HepG2 (cell line): ENCODE data around the gene WWC2. TPM values are rescaled to one million over a fixed set of nuclear protein-coding genes. Genes with fewer than 3 reads are reported as not detected.

ENCODE experiments used
- BCL6 ChIP-seq: IDR thresholded peaks from 2 replicates; pipeline ENCODE4 v1.6.1; 2016; ENCODE audit warnings: missing genetic modification reagents, missing compliant biosample characterization
- CREM ChIP-seq, 2 experiments: sonication (generic) in 1 of 2; formaldehyde crosslinking in 1 of 2; IDR thresholded peaks; 2 replicates each; pipeline versions ENCODE4 v1.4.0 to v1.6.1; 2016 to 2020; ENCODE audit warnings: antibody characterized with exemption in 1 of 2, mild to moderate bottlenecking in 1 of 2, missing genetic modification reagents in 1 of 2
- EZH2 ChIP-seq: conservative IDR thresholded peaks from 2 replicates; pipeline ENCODE4 v1.6.1; 2012; ENCODE audit warnings: mild to moderate bottlenecking, low read depth, low read length, moderate library complexity
- FOXO1 ChIP-seq: sonication (generic); formaldehyde crosslinking; IDR thresholded peaks from 2 replicates; pipeline ENCODE4 v1.4.0; 2020; ENCODE audit warnings: missing genetic modification reagents
- HNRNPK ChIP-seq: fragments of 200-400 bp; formaldehyde crosslinking; IDR thresholded peaks from 2 replicates; pipeline ENCODE4 v1.6.1; 2018; ENCODE audit warnings: low read length, low read depth, moderate library complexity, mild to moderate bottlenecking; ENCODE audit not compliant: poor library complexity, severe bottlenecking
- KAT7 ChIP-seq: IDR thresholded peaks from 2 replicates; pipeline ENCODE4 v1.6.1; 2018; ENCODE audit warnings: borderline replicate concordance, missing compliant biosample characterization
- KDM5B ChIP-seq: sonication (generic); formaldehyde crosslinking; IDR thresholded peaks from 2 replicates; pipeline ENCODE4 v1.4.0; 2020; ENCODE audit warnings: missing genetic modification reagents, mild to moderate bottlenecking, borderline replicate concordance
- KMT2A ChIP-seq: sonication (generic); formaldehyde crosslinking; IDR thresholded peaks from 2 replicates; pipeline ENCODE4 v1.4.0; 2020; ENCODE audit warnings: missing genetic modification reagents
- MXI1 ChIP-seq: IDR thresholded peaks from 3 replicates; pipeline ENCODE4 v1.6.1; 2012; ENCODE audit warnings: low read depth, low read length, inconsistent platforms, borderline replicate concordance
- MZF1 ChIP-seq: sonication (generic); formaldehyde crosslinking; IDR thresholded peaks from 2 replicates; pipeline ENCODE4 v1.8.1; 2023; ENCODE audit warnings: mild to moderate bottlenecking, missing genetic modification reagents, borderline replicate concordance
- NBN ChIP-seq: fragments of 450-650 bp; conservative IDR thresholded peaks from 2 replicates; pipeline ENCODE4 v1.6.1; 2017
- NFE2L1 ChIP-seq: sonication (generic); formaldehyde crosslinking; IDR thresholded peaks from 2 replicates; pipeline ENCODE4 v1.4.0; 2020; ENCODE audit warnings: missing genetic modification reagents, mild to moderate bottlenecking, borderline replicate concordance
- NR3C1 ChIP-seq: sonication (generic); formaldehyde crosslinking; IDR thresholded peaks from 2 replicates; pipeline ENCODE4 v1.4.0; 2020; ENCODE audit warnings: missing genetic modification reagents
- ZNF180 ChIP-seq: sonication (generic); formaldehyde crosslinking; IDR thresholded peaks from 2 replicates; pipeline ENCODE4 v1.4.0; 2020; ENCODE audit warnings: low read depth, missing genetic modification reagents, borderline replicate concordance
- ZNF510 ChIP-seq: sonication (generic); formaldehyde crosslinking; IDR thresholded peaks from 2 replicates; pipeline ENCODE4 v1.4.0; 2020; ENCODE audit warnings: low read depth, mild to moderate bottlenecking, missing genetic modification reagents
- ZNF530 ChIP-seq: sonication (generic); formaldehyde crosslinking; IDR thresholded peaks from 2 replicates; pipeline ENCODE4 v1.5.0; 2020; ENCODE audit warnings: low read depth, mild to moderate bottlenecking, missing genetic modification reagents
- ZNF547 ChIP-seq: sonication (generic); formaldehyde crosslinking; IDR thresholded peaks from 2 replicates; pipeline ENCODE4 v1.5.1; 2020; ENCODE audit warnings: mild to moderate bottlenecking, missing genetic modification reagents
- ZNF616 ChIP-seq: sonication (generic); formaldehyde crosslinking; IDR thresholded peaks from 2 replicates; pipeline ENCODE4 v1.5.0; 2020; ENCODE audit warnings: low read depth, mild to moderate bottlenecking, missing genetic modification reagents
- ZNF776 ChIP-seq: sonication (generic); formaldehyde crosslinking; IDR thresholded peaks from 2 replicates; pipeline ENCODE4 v1.4.0; 2020; ENCODE audit warnings: mild to moderate bottlenecking, missing genetic modification reagents
- ZNF781 ChIP-seq: sonication (generic); formaldehyde crosslinking; IDR thresholded peaks from 2 replicates; pipeline ENCODE4 v1.5.1; 2020; ENCODE audit warnings: borderline replicate concordance, mild to moderate bottlenecking, missing genetic modification reagents; ENCODE audit errors: not compliant biosample characterization
- ZSCAN29 ChIP-seq: sonication (generic); formaldehyde crosslinking; conservative IDR thresholded peaks from 2 replicates; pipeline ENCODE4 v1.4.0; 2020; ENCODE audit warnings: mild to moderate bottlenecking, missing genetic modification reagents
- polyA plus RNA-seq, 8 experiments: library from polyadenylated mRNA; depleted of rRNA in 3 of 8; stranded (reverse) in 7 of 8; unstranded in 1 of 8; fragments of >200 nt; fragmentation: Illumina TruSeq in 4 of 8; extraction: Trizol in 4 of 8; gene quantifications; 2 replicates each; pipeline versions ENCODE4 v1.2.1 to v1.2.3, GENCODE V29; 2011 to 2016; ENCODE audit warnings: low read depth in 4 of 8, missing spikeins in 1 of 8, mixed read lengths in 1 of 8; ENCODE audit not compliant: insufficient read depth in 1 of 8
- total RNA-seq, 5 experiments: library from RNA; depleted of rRNA; stranded (reverse); fragments of >200 nt; fragmentation: Illumina TruSeq; extraction: Trizol; gene quantifications; 2 replicates each; pipeline ENCODE4 v1.2.3, GENCODE V29; 2016; ENCODE audit warnings: low read depth in 1 of 5
- TF ChIP-seq, protein P1 (sequence below): sonication (generic); formaldehyde crosslinking; IDR thresholded peaks from 2 replicates; pipeline ENCODE4 v1.8.0; 2022; ENCODE audit warnings: mild to moderate bottlenecking, missing genetic modification reagents, borderline replicate concordance
- TF ChIP-seq, protein P2 (sequence below): IDR thresholded peaks from 2 replicates; pipeline ENCODE4 v1.6.1; 2012; ENCODE audit warnings: low read depth, low read length, improper control_type of control experiment
- TF ChIP-seq, protein P3 (sequence below): sonication (generic); formaldehyde crosslinking; IDR thresholded peaks from 2 replicates; pipeline ENCODE4 v1.5.1; 2020; ENCODE audit warnings: mild to moderate bottlenecking, missing genetic modification reagents, moderate library complexity

Gene WWC2
- total and polyA plus RNA-seq, 2 of the 13 experiments (the other 11 are each of a cell fraction or from before 2014, with no cell fraction given), result 40.0 to 50.1 TPM

DNA sequence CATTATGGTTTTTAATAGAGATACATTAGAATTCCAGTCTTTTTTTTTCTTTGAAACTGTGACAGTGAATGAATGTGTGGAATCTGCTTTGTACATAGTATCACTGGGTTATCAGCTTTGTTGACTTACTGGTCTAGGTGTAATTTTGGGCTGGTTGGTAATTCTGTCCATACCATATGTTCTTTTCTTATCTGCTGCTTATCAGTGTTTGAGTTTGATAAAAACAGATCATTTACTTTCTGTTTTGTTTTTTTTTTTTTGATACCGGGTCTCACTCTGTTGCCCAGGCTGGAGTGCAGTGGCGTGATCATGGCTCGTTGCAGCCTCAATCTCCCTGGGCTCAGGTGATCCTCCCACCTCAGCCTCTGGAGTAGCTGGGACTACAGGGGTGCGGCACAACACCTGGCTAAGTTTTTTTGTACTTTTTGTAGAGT lies 12.4 kb downstream of the WWC2 start (continued):
- no peak for TF ChIP-seq ZNF781 (CRISPR knock-in tag)
- TF ChIP-seq EZH2, result no peak
- TF ChIP-seq MXI1, result no peak
- TF ChIP-seq KMT2A (CRISPR knock-in tag), result peak; percentile 52; the same call in 1 of the 2 replicates
- TF ChIP-seq NBN, result no peak
- peak; percentile 44; the same call in 1 of the 2 replicates for TF ChIP-seq FOXO1
- no peak for TF ChIP-seq ZNF547 (CRISPR knock-in tag)
- TF ChIP-seq NFE2L1 (CRISPR knock-in tag), result no peak
- no peak for TF ChIP-seq NR3C1 (CRISPR knock-in tag)
- TF ChIP-seq ZNF616 (CRISPR knock-in tag), result no peak
- TF ChIP-seq, protein P1, sequence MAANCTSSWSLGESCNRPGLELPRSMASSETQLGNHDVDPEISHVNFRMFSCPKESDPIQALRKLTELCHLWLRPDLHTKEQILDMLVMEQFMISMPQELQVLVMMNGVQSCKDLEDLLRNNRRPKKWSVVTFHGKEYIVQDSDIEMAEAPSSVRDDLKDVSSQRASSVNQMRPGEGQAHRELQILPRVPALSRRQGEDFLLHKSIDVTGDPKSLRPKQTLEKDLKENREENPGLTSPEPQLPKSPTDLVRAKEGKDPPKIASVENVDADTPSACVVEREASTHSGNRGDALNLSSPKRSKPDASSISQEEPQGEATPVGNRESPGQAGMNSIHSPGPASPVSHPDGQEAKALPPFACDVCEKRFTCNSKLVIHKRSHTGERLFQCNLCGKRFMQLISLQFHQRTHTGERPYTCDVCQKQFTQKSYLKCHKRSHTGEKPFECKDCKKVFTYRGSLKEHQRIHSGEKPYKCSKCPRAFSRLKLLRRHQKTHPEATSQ (CRISPR knock-in tag), result no peak
- peak; percentile 70; the same call in 1 of the 2 replicates for TF ChIP-seq CREM (IDR thresholded peaks at IDR 0.05)
- no peak for TF ChIP-seq CREM (CRISPR knock-in tag; IDR thresholded peaks at IDR 0.05)
- TF ChIP-seq ZNF510, result no peak
- TF ChIP-seq KDM5B, result no peak
- TF ChIP-seq, protein P2, sequence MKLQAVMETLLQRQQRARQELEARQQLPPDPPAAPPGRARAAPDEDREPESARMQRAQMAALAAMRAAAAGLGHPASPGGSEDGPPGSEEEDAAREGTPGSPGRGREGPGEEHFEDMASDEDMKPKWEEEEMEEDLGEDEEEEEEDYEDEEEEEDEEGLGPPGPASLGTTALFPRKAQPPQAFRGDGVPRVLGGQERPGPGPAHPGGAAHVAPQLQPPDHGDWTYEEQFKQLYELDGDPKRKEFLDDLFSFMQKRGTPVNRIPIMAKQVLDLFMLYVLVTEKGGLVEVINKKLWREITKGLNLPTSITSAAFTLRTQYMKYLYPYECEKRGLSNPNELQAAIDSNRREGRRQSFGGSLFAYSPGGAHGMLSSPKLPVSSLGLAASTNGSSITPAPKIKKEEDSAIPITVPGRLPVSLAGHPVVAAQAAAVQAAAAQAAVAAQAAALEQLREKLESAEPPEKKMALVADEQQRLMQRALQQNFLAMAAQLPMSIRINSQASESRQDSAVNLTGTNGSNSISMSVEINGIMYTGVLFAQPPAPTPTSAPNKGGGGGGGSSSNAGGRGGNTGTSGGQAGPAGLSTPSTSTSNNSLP, result no peak
- no peak for TF ChIP-seq HNRNPK
- no peak for TF ChIP-seq ZNF180 (CRISPR knock-in tag)
- no peak for TF ChIP-seq ZNF530 (CRISPR knock-in tag)
- TF ChIP-seq, protein P3, sequence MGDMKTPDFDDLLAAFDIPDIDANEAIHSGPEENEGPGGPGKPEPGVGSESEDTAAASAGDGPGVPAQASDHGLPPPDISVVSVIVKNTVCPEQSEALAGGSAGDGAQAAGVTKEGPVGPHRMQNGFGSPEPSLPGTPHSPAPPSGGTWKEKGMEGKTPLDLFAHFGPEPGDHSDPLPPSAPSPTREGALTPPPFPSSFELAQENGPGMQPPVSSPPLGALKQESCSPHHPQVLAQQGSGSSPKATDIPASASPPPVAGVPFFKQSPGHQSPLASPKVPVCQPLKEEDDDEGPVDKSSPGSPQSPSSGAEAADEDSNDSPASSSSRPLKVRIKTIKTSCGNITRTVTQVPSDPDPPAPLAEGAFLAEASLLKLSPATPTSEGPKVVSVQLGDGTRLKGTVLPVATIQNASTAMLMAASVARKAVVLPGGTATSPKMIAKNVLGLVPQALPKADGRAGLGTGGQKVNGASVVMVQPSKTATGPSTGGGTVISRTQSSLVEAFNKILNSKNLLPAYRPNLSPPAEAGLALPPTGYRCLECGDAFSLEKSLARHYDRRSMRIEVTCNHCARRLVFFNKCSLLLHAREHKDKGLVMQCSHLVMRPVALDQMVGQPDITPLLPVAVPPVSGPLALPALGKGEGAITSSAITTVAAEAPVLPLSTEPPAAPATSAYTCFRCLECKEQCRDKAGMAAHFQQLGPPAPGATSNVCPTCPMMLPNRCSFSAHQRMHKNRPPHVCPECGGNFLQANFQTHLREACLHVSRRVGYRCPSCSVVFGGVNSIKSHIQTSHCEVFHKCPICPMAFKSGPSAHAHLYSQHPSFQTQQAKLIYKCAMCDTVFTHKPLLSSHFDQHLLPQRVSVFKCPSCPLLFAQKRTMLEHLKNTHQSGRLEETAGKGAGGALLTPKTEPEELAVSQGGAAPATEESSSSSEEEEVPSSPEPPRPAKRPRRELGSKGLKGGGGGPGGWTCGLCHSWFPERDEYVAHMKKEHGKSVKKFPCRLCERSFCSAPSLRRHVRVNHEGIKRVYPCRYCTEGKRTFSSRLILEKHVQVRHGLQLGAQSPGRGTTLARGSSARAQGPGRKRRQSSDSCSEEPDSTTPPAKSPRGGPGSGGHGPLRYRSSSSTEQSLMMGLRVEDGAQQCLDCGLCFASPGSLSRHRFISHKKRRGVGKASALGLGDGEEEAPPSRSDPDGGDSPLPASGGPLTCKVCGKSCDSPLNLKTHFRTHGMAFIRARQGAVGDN (CRISPR knock-in tag), result peak; percentile 41; the same call in 1 of the 2 replicates
- no peak for TF ChIP-seq ZNF776 (CRISPR knock-in tag)
- no peak for TF ChIP-seq ZSCAN29 (CRISPR knock-in tag)
- TF ChIP-seq MZF1, result no peak
- peak; percentile 85 for TF ChIP-seq BCL6 (CRISPR knock-in tag)
- no peak for TF ChIP-seq KAT7 (CRISPR knock-in tag)
